Keratinocyte (primary cell): ENCODE data around the gene NCF2. TPM values are rescaled to one million over a fixed set of nuclear protein-coding genes. Genes with fewer than 3 reads are reported as not detected.

ENCODE experiments used
- DNase-seq: peaks from one replicate; pipeline ENCODE4 v3.0.0-alpha.2; 2011; ENCODE audit warnings: low read depth, missing footprints, low spot score
- FAIRE-seq: peaks from 2 replicates; lab custom pipeline; 2011; peaks lifted over from hg19 to GRCh38; lab: Jason Lieb, UNC
- H2AFZ ChIP-seq: 2 replicates; pipeline ENCODE4 v1.6.0; 2012; ENCODE audit warnings: low read length, control low read depth, inconsistent platforms; ENCODE audit not compliant: control insufficient read depth
- H3K27ac ChIP-seq: 2 replicates; pipeline ENCODE4 v1.5.1; 2011; ENCODE audit warnings: low read length; ENCODE audit not compliant: control insufficient read depth, insufficient read depth
- H3K27me3 ChIP-seq: 3 replicates; pipeline ENCODE4 v1.6.0; 2011; ENCODE audit warnings: low read length; ENCODE audit not compliant: control insufficient read depth, insufficient read depth; ENCODE audit errors: extremely low read depth
- H3K36me3 ChIP-seq, 2 experiments: 2 replicates in 1 of 2; 3 replicates in 1 of 2; pipeline ENCODE4 v1.5.1; 2011; ENCODE audit warnings: low read length in 2 of 2, mild to moderate bottlenecking in 1 of 2; ENCODE audit not compliant: control insufficient read depth in 2 of 2, insufficient read depth in 2 of 2; ENCODE audit errors: extremely low read depth in 1 of 2
- H3K4me1 ChIP-seq: 3 replicates; pipeline ENCODE4 v1.5.1; 2011; ENCODE audit warnings: low read length; ENCODE audit not compliant: control insufficient read depth, insufficient read depth; ENCODE audit errors: extremely low read depth
- H3K4me2 ChIP-seq: 3 replicates; pipeline ENCODE4 v1.6.0; 2011; ENCODE audit warnings: low read depth, low read length; ENCODE audit not compliant: control insufficient read depth, insufficient read depth; ENCODE audit errors: extremely low read depth
- H3K4me3 ChIP-seq, 3 experiments: fragments of 200-600 bp in 1 of 3; sonication (generic) in 1 of 3; 2 replicates in 2 of 3; 3 replicates in 1 of 3; pipeline ENCODE4 v1.5.1; 2011 to 2016; ENCODE audit warnings: low read length in 3 of 3, mild to moderate bottlenecking in 3 of 3, control low read depth in 2 of 3, inconsistent platforms in 1 of 3, low read depth in 1 of 3, mixed read lengths in 1 of 3, mixed run types in 1 of 3, moderate library complexity in 1 of 3; ENCODE audit not compliant: control insufficient read depth in 2 of 3, insufficient read depth in 2 of 3; ENCODE audit errors: extremely low read depth in 1 of 3
- H3K79me2 ChIP-seq: 2 replicates; pipeline ENCODE4 v1.6.0; 2012; ENCODE audit warnings: low read length; ENCODE audit not compliant: control insufficient read depth, insufficient read depth
- H3K9ac ChIP-seq: 3 replicates; pipeline ENCODE4 v1.6.0; 2011; ENCODE audit warnings: low read length; ENCODE audit not compliant: control insufficient read depth, insufficient read depth; ENCODE audit errors: extremely low read depth
- H3K9me1 ChIP-seq: 3 replicates; pipeline ENCODE4 v1.6.0; 2011; ENCODE audit warnings: low read length; ENCODE audit not compliant: control insufficient read depth, insufficient read depth; ENCODE audit errors: extremely low read depth
- H3K9me3 ChIP-seq: 2 replicates; pipeline ENCODE4 v1.5.1; 2012; ENCODE audit warnings: low read depth, low read length; ENCODE audit not compliant: control insufficient read depth
- H4K20me1 ChIP-seq: 3 replicates; pipeline ENCODE4 v1.6.0; 2011; ENCODE audit warnings: low read length; ENCODE audit not compliant: control insufficient read depth, insufficient read depth; ENCODE audit errors: extremely low read depth
- EZH2 ChIP-seq: IDR thresholded peaks from one replicate; pipeline ENCODE4 v1.6.1; 2012; ENCODE audit warnings: inconsistent platforms, mild to moderate bottlenecking, low read length, moderate library complexity
- dilution Hi-C: fragments of 300-500 bp; cut with MboI; formaldehyde crosslinking; loops from one replicate; pipeline ENCODE4 v1.7.0; 2020; ENCODE audit warnings: low sequenced_read_pairs; ENCODE audit not compliant: extremely low pct_ligation_motif_present
- polyA plus RNA-seq, 5 experiments: library from polyadenylated mRNA; depleted of rRNA in 3 of 5; stranded (reverse) in 3 of 5; stranded (forward) in 1 of 5; unstranded in 1 of 5; fragments of >200 nt; gene quantifications; 1 replicate in 1 of 5; 2 replicates in 3 of 5; 3 replicates in 1 of 5; pipeline versions ENCODE4 v1.2.1 to v1.2.3, GENCODE V29; 2011 to 2012; ENCODE audit warnings: missing spikeins in 2 of 5, low read depth in 1 of 5, low replicate concordance in 1 of 5
- TF ChIP-seq, protein P1 (sequence below), 3 experiments: IDR thresholded peaks in 1 of 3; conservative IDR thresholded peaks in 1 of 3; optimal IDR thresholded peaks in 1 of 3; 2 replicates in 2 of 3; 3 replicates in 1 of 3; pipeline versions ENCODE3 to v1.5.1; 2011; ENCODE audit warnings: low read length in 3 of 3, mild to moderate bottlenecking in 3 of 3, moderate library complexity in 2 of 3, control low read depth in 1 of 3, inconsistent platforms in 1 of 3; ENCODE audit not compliant: insufficient read depth in 2 of 3; ENCODE audit errors: extremely low read depth in 1 of 3

NCF2 gene
- polyA plus RNA-seq, 1 donor (not counting 4 experiments of a cell fraction or from before 2014, with no cell fraction given) = 9.2 TPM

DNA sequence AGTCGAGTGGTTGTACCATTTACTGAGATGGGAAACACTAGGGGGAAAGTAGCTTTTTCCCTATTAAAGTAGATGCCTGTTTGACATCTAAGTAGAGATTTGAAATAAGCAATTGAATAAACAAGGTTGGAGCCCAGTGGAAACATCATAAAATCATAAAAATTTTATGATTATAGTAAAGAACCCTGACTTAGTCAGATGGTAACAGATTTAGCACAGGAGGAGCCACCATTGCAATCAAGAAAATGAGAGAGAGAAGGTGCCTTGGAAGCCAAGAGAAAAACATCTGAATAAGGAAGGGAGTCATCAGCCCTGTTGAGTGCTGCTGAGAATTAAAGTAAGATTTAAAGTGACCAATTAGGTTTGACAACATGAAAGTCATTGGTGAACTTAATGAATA lies 68.2 kb downstream of the NCF2 start:
- no peak overlapping the region for H3K4me2 ChIP-seq
- H2AFZ ChIP-seq = no peak overlapping the region
- H4K20me1 ChIP-seq = no peaks in the 10 kb centered on the region
- no peak overlapping the region for H3K27ac ChIP-seq
- no peak for FAIRE-seq
- TF ChIP-seq EZH2 = no peak
- TF ChIP-seq, protein P1, sequence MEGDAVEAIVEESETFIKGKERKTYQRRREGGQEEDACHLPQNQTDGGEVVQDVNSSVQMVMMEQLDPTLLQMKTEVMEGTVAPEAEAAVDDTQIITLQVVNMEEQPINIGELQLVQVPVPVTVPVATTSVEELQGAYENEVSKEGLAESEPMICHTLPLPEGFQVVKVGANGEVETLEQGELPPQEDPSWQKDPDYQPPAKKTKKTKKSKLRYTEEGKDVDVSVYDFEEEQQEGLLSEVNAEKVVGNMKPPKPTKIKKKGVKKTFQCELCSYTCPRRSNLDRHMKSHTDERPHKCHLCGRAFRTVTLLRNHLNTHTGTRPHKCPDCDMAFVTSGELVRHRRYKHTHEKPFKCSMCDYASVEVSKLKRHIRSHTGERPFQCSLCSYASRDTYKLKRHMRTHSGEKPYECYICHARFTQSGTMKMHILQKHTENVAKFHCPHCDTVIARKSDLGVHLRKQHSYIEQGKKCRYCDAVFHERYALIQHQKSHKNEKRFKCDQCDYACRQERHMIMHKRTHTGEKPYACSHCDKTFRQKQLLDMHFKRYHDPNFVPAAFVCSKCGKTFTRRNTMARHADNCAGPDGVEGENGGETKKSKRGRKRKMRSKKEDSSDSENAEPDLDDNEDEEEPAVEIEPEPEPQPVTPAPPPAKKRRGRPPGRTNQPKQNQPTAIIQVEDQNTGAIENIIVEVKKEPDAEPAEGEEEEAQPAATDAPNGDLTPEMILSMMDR (optimal IDR thresholded peaks at IDR 0.05 in 1 of 3, IDR thresholded peaks at IDR 0.05 in 1 of 3, conservative IDR thresholded peaks at IDR 0.05 in 1 of 3; ENCODE audit: extremely low read depth in 1 of 3, insufficient read depth in 2 of 3, low read length in 3 of 3) = no peak
- peaks cover 6 to 15% of the 10 kb centered on the region in 2 experiments for H3K36me3 ChIP-seq
- no peak for DNase-seq
- no peaks in the 10 kb centered on the region for H3K9me1 ChIP-seq
- no peaks in the 10 kb centered on the region for H3K79me2 ChIP-seq
- peaks cover 6% of the 10 kb centered on the region for H3K4me1 ChIP-seq
- H3K4me3 ChIP-seq = no peak overlapping the region
- H3K9me3 ChIP-seq = no peaks in the 10 kb centered on the region
- H3K27me3 ChIP-seq = no peaks in the 10 kb centered on the region
- dilution Hi-C loops = no loop called here
- H3K9ac ChIP-seq = no peak overlapping the region

DNA sequence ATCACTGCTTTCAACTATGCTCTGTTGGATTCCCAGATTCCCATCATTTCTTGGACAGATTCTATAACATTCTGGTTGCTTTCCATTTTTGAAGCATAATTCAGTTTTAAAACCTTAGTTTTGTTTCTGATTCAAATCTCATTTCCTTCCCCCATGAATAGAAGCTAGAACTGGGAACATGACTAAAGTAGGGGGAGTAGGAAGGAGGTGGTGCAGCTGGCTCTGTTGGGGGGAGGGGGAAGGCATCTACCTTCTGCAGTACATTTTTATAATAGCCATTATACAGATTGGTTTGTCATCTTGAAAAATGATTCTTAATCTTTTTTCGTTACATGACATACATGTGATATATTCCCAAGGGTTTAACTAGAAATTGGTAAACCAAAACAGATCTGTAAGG lies 69.9 kb downstream of the NCF2 start:
- FAIRE-seq = no peak
- no peak overlapping the region for H3K4me2 ChIP-seq
- H3K27ac ChIP-seq = no peak overlapping the region
- dilution Hi-C loops = no loop called here
- no peaks in the 10 kb centered on the region for H4K20me1 ChIP-seq
- no peak overlapping the region for H3K4me3 ChIP-seq
- peaks cover 2% of the 10 kb centered on the region for H3K79me2 ChIP-seq
- no peak for TF ChIP-seq EZH2
- TF ChIP-seq, protein P1 (optimal IDR thresholded peaks at IDR 0.05 in 1 of 3, IDR thresholded peaks at IDR 0.05 in 1 of 3, conservative IDR thresholded peaks at IDR 0.05 in 1 of 3; ENCODE audit: extremely low read depth in 1 of 3, insufficient read depth in 2 of 3, low read length in 3 of 3) = no peak
- H3K9me1 ChIP-seq = no peaks in the 10 kb centered on the region
- DNase-seq = no peak
- H3K36me3 ChIP-seq = peaks cover 5 to 15% of the 10 kb centered on the region in 2 experiments
- no peaks in the 10 kb centered on the region for H3K27me3 ChIP-seq
- no peaks in the 10 kb centered on the region for H3K9me3 ChIP-seq
- no peak overlapping the region for H2AFZ ChIP-seq
- H3K4me1 ChIP-seq = peaks cover 11% of the 10 kb centered on the region
- no peak overlapping the region for H3K9ac ChIP-seq
